Adrenal gland (tissue), 5 donors: ENCODE measurements around the gene PTCHD4.

ENCODE experiments used
- POLR2A ChIP-seq, 2 donors: fragments of 450-650 bp; IDR thresholded peaks; one replicate each; pipeline ENCODE4 v1.6.1; 2017; ENCODE audit warnings: antibody characterized with exemption in 2 of 2, mild to moderate bottlenecking in 2 of 2, moderate library complexity in 1 of 2
- TF ChIP-seq, protein P1 (sequence below), 6 experiments: fragments of 450-650 bp in 4 of 6; fragments of 200-600 bp in 2 of 6; sonication (generic) in 1 of 6; IDR thresholded peaks; 1 replicate in 5 of 6; 2 replicates in 1 of 6; pipeline versions ENCODE4 v1.5.1 to v1.8.0; 2016 to 2021; ENCODE audit warnings: antibody characterized with exemption in 6 of 6, mild to moderate bottlenecking in 2 of 6, moderate library complexity in 1 of 6
- donor health status: DM: no; HTN: no; CAD: no.

DNA sequence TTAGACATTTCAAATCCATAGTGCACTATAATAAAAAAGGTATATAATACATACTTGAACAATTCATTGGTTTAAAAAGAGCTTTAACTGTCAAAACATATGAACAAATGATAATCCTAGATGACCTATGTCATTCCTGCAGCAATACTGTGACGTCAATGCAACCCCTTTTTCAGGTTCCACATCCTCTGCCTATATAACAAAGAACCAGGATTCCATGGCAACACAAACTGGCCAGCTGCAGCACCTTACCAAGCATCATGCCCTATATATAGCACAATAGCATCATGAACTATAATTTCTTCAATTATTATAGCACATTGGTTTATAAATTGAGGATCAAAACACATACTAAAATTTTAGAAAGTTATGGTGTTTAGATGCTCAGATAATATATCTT is 578 bp upstream of the PTCHD4 start:
- no peak for TF ChIP-seq POLR2A (IDR thresholded peaks at IDR 0.05)
- TF ChIP-seq, protein P1, sequence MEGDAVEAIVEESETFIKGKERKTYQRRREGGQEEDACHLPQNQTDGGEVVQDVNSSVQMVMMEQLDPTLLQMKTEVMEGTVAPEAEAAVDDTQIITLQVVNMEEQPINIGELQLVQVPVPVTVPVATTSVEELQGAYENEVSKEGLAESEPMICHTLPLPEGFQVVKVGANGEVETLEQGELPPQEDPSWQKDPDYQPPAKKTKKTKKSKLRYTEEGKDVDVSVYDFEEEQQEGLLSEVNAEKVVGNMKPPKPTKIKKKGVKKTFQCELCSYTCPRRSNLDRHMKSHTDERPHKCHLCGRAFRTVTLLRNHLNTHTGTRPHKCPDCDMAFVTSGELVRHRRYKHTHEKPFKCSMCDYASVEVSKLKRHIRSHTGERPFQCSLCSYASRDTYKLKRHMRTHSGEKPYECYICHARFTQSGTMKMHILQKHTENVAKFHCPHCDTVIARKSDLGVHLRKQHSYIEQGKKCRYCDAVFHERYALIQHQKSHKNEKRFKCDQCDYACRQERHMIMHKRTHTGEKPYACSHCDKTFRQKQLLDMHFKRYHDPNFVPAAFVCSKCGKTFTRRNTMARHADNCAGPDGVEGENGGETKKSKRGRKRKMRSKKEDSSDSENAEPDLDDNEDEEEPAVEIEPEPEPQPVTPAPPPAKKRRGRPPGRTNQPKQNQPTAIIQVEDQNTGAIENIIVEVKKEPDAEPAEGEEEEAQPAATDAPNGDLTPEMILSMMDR (IDR thresholded peaks at IDR 0.05) = no peak
